Measurements from ENCODE around the gene AMN1.

DNA sequence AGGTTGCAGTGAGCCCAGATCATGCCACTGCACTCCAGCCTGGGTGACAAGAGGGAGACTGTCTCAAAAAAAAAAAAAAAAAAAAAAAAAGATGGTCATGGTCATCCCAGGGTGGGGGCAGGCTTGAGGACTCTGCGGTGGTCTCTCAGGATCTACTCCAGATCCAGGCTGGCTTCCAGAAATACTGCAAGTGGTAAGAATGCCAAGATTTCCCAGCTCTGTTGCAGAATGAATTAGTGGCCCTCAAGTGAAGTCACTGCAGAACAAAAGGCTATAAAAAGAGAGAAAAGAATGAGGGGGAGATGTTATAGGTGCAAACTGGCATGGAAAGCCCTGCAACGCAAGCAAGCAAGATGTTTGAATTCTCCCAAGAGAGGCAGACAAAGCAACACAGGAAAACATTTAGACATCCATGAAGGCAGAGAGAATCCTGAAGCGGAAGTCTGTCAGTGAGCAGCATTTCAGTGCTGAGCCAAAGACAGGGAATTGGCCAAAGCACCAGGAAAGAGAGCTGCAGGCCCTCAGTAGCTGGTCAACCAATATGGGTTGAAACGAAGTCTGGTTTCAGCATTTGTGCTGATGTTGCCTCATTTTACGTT lies 101.3 kb downstream of the AMN1 start:
- TF ChIP-seq, protein P1, sequence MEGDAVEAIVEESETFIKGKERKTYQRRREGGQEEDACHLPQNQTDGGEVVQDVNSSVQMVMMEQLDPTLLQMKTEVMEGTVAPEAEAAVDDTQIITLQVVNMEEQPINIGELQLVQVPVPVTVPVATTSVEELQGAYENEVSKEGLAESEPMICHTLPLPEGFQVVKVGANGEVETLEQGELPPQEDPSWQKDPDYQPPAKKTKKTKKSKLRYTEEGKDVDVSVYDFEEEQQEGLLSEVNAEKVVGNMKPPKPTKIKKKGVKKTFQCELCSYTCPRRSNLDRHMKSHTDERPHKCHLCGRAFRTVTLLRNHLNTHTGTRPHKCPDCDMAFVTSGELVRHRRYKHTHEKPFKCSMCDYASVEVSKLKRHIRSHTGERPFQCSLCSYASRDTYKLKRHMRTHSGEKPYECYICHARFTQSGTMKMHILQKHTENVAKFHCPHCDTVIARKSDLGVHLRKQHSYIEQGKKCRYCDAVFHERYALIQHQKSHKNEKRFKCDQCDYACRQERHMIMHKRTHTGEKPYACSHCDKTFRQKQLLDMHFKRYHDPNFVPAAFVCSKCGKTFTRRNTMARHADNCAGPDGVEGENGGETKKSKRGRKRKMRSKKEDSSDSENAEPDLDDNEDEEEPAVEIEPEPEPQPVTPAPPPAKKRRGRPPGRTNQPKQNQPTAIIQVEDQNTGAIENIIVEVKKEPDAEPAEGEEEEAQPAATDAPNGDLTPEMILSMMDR (IDR thresholded peaks at IDR 0.05), result no peak
- TF ChIP-seq POLR2A (IDR thresholded peaks at IDR 0.05), result no peak

All from testis (tissue), 2 donors.